Transverse colon (tissue), 4 donors: ENCODE results near the gene CCR3. TPM values are rescaled to one million over a fixed set of nuclear protein-coding genes. Genes with fewer than 3 reads are reported as not detected.

Experiments
- DNase-seq: peaks from one replicate; pipeline ENCODE4 v3.0.0-alpha.2; 2019
- H3K27ac ChIP-seq, 4 donors: fragments of 200-600 bp; sonication (generic); 2 replicates each; pipeline ENCODE4 v1.5.1; 2016 to 2018; ENCODE audit warnings: inconsistent platforms in 4 of 4
- H3K27me3 ChIP-seq: fragments of 200-600 bp; sonication (generic); 2 replicates; pipeline ENCODE4 v1.5.1; 2017; ENCODE audit warnings: inconsistent platforms
- H3K36me3 ChIP-seq, 4 donors: fragments of 200-600 bp; sonication (generic); 2 replicates each; pipeline ENCODE4 v1.5.1; 2017 to 2019; ENCODE audit warnings: inconsistent platforms in 4 of 4
- H3K4me1 ChIP-seq, 4 donors: fragments of 200-600 bp; sonication (generic); 2 replicates each; pipeline ENCODE4 v1.5.1; 2017 to 2020; ENCODE audit warnings: inconsistent platforms in 4 of 4
- H3K4me3 ChIP-seq, 4 donors: fragments of 200-600 bp; sonication (generic); 1 replicate in 1 of 4; 2 replicates in 3 of 4; pipeline versions ENCODE4 v1.5.1 to v1.6.1; 2017 to 2019; ENCODE audit warnings: inconsistent platforms in 4 of 4
- H3K9me3 ChIP-seq, 2 donors: fragments of 200-600 bp; sonication (generic); 2 replicates each; pipeline ENCODE4 v1.5.1; 2017 to 2019; ENCODE audit warnings: inconsistent platforms in 2 of 2
- CTCF ChIP-seq, 5 experiments: fragments of 200-600 bp in 3 of 5; fragments of 450-650 bp in 2 of 5; sonication (generic) in 3 of 5; IDR thresholded peaks; 1 replicate in 2 of 5; 2 replicates in 3 of 5; pipeline ENCODE4 v1.5.1; 2016 to 2017; ENCODE audit warnings: antibody characterized with exemption in 5 of 5, inconsistent platforms in 3 of 5, mild to moderate bottlenecking in 2 of 5, moderate library complexity in 1 of 5
- EP300 ChIP-seq: sonication (generic); formaldehyde crosslinking; IDR thresholded peaks from one replicate; pipeline ENCODE4 v1.6.1; 2017; ENCODE audit warnings: antibody characterized with exemption, low read depth
- POLR2A ChIP-seq: fragments of 450-650 bp; IDR thresholded peaks from one replicate; pipeline ENCODE4 v1.6.1; 2016; ENCODE audit warnings: antibody characterized with exemption, mild to moderate bottlenecking, moderate library complexity
- POLR2AphosphoS5 ChIP-seq, 3 donors: sonication (generic); formaldehyde crosslinking; IDR thresholded peaks; one replicate each; pipeline ENCODE4 v1.6.1; 2016; ENCODE audit warnings: antibody characterized with exemption in 3 of 3
- WGBS, 2 donors: methylation state at CpG; one replicate each; pipeline ENCODE4 v1.1.5; 2018; ENCODE audit warnings: low coverage in 1 of 2; 5-methylcytosine and 5-hydroxymethylcytosine counted together
- in situ Hi-C, 4 donors: fragments of 200-750 bp; cut with MboI; loops; one replicate each; pipeline versions ENCODE4 v1.15.0 to v1.15.1; 2017; ENCODE audit warnings: low sequenced_read_pairs in 3 of 4, low pct_ligation_motif_present in 1 of 4, low pct_unique_long_range_greater_than_20kb in 1 of 4
- intact Hi-C: fragments of 100-400 bp; cut with DNase I; formaldehyde crosslinking; loops from one replicate; pipeline ENCODE4 v1.15.1; 2023; ENCODE audit warnings: low total_unique reads
- total RNA-seq, 4 donors: library from RNA; depleted of rRNA; stranded (reverse); fragments of >200 nt; gene quantifications; one replicate each; pipeline ENCODE4 v1.1.0, GENCODE V29; 2016

CCR3 gene
- total RNA-seq, 4 donors from 2014 or later: not detected

- WGBS, 2 donors: 37 to 65% methylated on average over 4 of the region's 4 CpGs
- Histone ChIP-seq H3K36me3 (no peaks in the 10 kb centered on the region), H3K9me3 (no peaks in the 10 kb centered on the region), H3K27ac (peak overlapping the region in 1 of 4 donors; percentile 16), H3K27me3 (peaks cover 13% of the 10 kb centered on the region), H3K4me1 (peaks cover 0 to 4% (median 0%) of the 10 kb centered on the region in 4 donors), H3K4me3 (no peak overlapping the region)
- no peak for TF ChIP-seq POLR2A
- TF ChIP-seq POLR2AphosphoS5 (IDR thresholded peaks at IDR 0.05): no peak
- TF ChIP-seq EP300: no peak
- no peak for TF ChIP-seq CTCF (IDR thresholded peaks at IDR 0.05)
- DNase-seq: no peak
- intact Hi-C loops (no loop called here), in situ Hi-C loops (loop anchor here in 2 of 4 donors (25.0 kb wide), 2 partner anchors 126 to 276 kb away; partner anchors contain the start of gene CXCR6 (in 2 of the 2))
These were observed 29.1 kb upstream of the CCR3 start for GRCh38 chr3:46213201-46213600.

GRCh38 chr3:46214751-46215352 is 27.4 kb upstream of the CCR3 start:
- H3K27me3 ChIP-seq: peaks cover 13% of the 10 kb centered on the region
- no peaks in the 10 kb centered on the region for H3K9me3 ChIP-seq
- WGBS, 2 donors: 50% methylated on average over 1 of the region's 1 CpG; no CpG with 5 or more reads in 1 of the 2 donors
- no peak overlapping the region for H3K27ac ChIP-seq
- intact Hi-C loops (no loop called here), in situ Hi-C loops (loop anchor here in 2 of 4 donors (25.0 kb wide), 2 partner anchors 128 to 278 kb away; partner anchors contain the start of gene CXCR6 (in 2 of the 2))
- DNase-seq: no peak
- H3K4me1 ChIP-seq: peaks cover 0 to 4% (median 0%) of the 10 kb centered on the region in 4 donors
- no peak for TF ChIP-seq POLR2AphosphoS5 (IDR thresholded peaks at IDR 0.05)
- no peaks in the 10 kb centered on the region for H3K36me3 ChIP-seq
- H3K4me3 ChIP-seq: no peak overlapping the region

- in situ Hi-C loops (loop anchor here in 2 of 4 donors (25.0 kb wide), 2 partner anchors 129 to 279 kb away; partner anchors contain the start of gene CXCR6 (in 2 of the 2)), intact Hi-C loops (no loop called here)
- peaks cover 0 to 4% (median 0%) of the 10 kb centered on the region in 4 donors for H3K4me1 ChIP-seq
- no peak overlapping the region for H3K4me3 ChIP-seq
- DNase-seq: no peak
- H3K9me3 ChIP-seq: peaks cover 0 to 4% of the 10 kb centered on the region in 2 donors
- H3K27me3 ChIP-seq: peaks cover 13% of the 10 kb centered on the region
- WGBS, 2 donors: 32 to 40% methylated on average over 1 to 4 of the region's 4 CpGs
- TF ChIP-seq POLR2AphosphoS5 (IDR thresholded peaks at IDR 0.05): no peak
- no peak for TF ChIP-seq POLR2A
- TF ChIP-seq CTCF (IDR thresholded peaks at IDR 0.05): no peak
- TF ChIP-seq EP300: no peak
- no peak overlapping the region for H3K27ac ChIP-seq
- H3K36me3 ChIP-seq: no peaks in the 10 kb centered on the region
These were observed 26.3 kb upstream of the CCR3 start for GRCh38 chr3:46215810-46216414.

- Histone ChIP-seq H3K9me3 (peaks cover 0 to 4% of the 10 kb centered on the region in 2 donors), H3K27me3 (peaks cover 13% of the 10 kb centered on the region), H3K4me1 (peaks cover 0 to 4% (median 0%) of the 10 kb centered on the region in 4 donors), H3K36me3 (no peaks in the 10 kb centered on the region), H3K27ac (no peak overlapping the region), H3K4me3 (no peak overlapping the region)
- WGBS, 2 donors: 78 to 90% methylated on average over 2 of the region's 2 CpGs
- TF ChIP-seq POLR2A: no peak
- TF ChIP-seq POLR2AphosphoS5 (IDR thresholded peaks at IDR 0.05): no peak
- TF ChIP-seq EP300: no peak
- in situ Hi-C loops (loop anchor here in 2 of 4 donors (25.0 kb wide), 2 partner anchors 131 to 281 kb away; partner anchors contain the start of gene CXCR6 (in 2 of the 2)), intact Hi-C loops (no loop called here)
- no peak for DNase-seq
These were observed 24.0 kb upstream of the CCR3 start for GRCh38 chr3:46218196-46218709.

GRCh38 chr3:46221391-46221790 is 20.9 kb upstream of the CCR3 start:
- 51 to 53% methylated on average over 4 of the region's 4 CpGs for WGBS, 2 donors
- H3K27ac ChIP-seq: no peak overlapping the region
- DNase-seq: no peak
- no peak for TF ChIP-seq POLR2AphosphoS5 (IDR thresholded peaks at IDR 0.05)
- TF ChIP-seq POLR2A: no peak
- TF ChIP-seq CTCF (IDR thresholded peaks at IDR 0.05): no peak
- no peak for TF ChIP-seq EP300
- H3K27me3 ChIP-seq: no peaks in the 10 kb centered on the region
- H3K4me3 ChIP-seq: no peak overlapping the region
- in situ Hi-C loops: loop anchor here in 2 of 4 donors (25.0 kb wide), 2 partner anchors 134 to 284 kb away; partner anchors contain the start of gene CXCR6 (in 2 of the 2)
- H3K4me1 ChIP-seq: no peaks in the 10 kb centered on the region
- intact Hi-C loops: no loop called here
- peaks cover 0 to 4% of the 10 kb centered on the region in 2 donors for H3K9me3 ChIP-seq
- no peaks in the 10 kb centered on the region for H3K36me3 ChIP-seq
